ENCODE measurements around the gene KRTAP5-8. TPM values are rescaled to one million over a fixed set of nuclear protein-coding genes. Genes with fewer than 3 reads are reported as not detected.

KRTAP5-8 gene
- total RNA-seq, 1 experiment from 2014 or later: not detected

- no peak for TF ChIP-seq SMAD3 (CRISPR knock-in tag; IDR thresholded peaks at IDR 0.05; ENCODE audit: borderline replicate concordance)
- TF ChIP-seq ESRRA (CRISPR knock-in tag; IDR thresholded peaks at IDR 0.05; ENCODE audit: borderline replicate concordance): no peak
- no peak for TF ChIP-seq TEAD1 (CRISPR knock-in tag; IDR thresholded peaks at IDR 0.05)
- TF ChIP-seq KAT7 (CRISPR knock-in tag; IDR thresholded peaks at IDR 0.05; ENCODE audit: borderline replicate concordance): no peak
- TF ChIP-seq, protein P1, sequence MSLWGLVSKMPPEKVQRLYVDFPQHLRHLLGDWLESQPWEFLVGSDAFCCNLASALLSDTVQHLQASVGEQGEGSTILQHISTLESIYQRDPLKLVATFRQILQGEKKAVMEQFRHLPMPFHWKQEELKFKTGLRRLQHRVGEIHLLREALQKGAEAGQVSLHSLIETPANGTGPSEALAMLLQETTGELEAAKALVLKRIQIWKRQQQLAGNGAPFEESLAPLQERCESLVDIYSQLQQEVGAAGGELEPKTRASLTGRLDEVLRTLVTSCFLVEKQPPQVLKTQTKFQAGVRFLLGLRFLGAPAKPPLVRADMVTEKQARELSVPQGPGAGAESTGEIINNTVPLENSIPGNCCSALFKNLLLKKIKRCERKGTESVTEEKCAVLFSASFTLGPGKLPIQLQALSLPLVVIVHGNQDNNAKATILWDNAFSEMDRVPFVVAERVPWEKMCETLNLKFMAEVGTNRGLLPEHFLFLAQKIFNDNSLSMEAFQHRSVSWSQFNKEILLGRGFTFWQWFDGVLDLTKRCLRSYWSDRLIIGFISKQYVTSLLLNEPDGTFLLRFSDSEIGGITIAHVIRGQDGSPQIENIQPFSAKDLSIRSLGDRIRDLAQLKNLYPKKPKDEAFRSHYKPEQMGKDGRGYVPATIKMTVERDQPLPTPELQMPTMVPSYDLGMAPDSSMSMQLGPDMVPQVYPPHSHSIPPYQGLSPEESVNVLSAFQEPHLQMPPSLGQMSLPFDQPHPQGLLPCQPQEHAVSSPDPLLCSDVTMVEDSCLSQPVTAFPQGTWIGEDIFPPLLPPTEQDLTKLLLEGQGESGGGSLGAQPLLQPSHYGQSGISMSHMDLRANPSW (CRISPR knock-in tag; conservative IDR thresholded peaks at IDR 0.05; ENCODE audit: low read depth): no peak
- TF ChIP-seq, protein P2, sequence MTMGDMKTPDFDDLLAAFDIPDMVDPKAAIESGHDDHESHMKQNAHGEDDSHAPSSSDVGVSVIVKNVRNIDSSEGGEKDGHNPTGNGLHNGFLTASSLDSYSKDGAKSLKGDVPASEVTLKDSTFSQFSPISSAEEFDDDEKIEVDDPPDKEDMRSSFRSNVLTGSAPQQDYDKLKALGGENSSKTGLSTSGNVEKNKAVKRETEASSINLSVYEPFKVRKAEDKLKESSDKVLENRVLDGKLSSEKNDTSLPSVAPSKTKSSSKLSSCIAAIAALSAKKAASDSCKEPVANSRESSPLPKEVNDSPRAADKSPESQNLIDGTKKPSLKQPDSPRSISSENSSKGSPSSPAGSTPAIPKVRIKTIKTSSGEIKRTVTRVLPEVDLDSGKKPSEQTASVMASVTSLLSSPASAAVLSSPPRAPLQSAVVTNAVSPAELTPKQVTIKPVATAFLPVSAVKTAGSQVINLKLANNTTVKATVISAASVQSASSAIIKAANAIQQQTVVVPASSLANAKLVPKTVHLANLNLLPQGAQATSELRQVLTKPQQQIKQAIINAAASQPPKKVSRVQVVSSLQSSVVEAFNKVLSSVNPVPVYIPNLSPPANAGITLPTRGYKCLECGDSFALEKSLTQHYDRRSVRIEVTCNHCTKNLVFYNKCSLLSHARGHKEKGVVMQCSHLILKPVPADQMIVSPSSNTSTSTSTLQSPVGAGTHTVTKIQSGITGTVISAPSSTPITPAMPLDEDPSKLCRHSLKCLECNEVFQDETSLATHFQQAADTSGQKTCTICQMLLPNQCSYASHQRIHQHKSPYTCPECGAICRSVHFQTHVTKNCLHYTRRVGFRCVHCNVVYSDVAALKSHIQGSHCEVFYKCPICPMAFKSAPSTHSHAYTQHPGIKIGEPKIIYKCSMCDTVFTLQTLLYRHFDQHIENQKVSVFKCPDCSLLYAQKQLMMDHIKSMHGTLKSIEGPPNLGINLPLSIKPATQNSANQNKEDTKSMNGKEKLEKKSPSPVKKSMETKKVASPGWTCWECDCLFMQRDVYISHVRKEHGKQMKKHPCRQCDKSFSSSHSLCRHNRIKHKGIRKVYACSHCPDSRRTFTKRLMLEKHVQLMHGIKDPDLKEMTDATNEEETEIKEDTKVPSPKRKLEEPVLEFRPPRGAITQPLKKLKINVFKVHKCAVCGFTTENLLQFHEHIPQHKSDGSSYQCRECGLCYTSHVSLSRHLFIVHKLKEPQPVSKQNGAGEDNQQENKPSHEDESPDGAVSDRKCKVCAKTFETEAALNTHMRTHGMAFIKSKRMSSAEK (CRISPR knock-in tag; IDR thresholded peaks at IDR 0.05; ENCODE audit: borderline replicate concordance): no peak
- TF ChIP-seq ZNF671 (CRISPR knock-in tag; IDR thresholded peaks at IDR 0.05): no peak
- TF ChIP-seq JAZF1 (CRISPR knock-in tag; IDR thresholded peaks at IDR 0.05): no peak
These were observed 32.8 kb upstream of the KRTAP5-8 start (continued) for GRCh38 chr11:71505001-71505400.

GRCh38 chr11:71505781-71506180 is 32.0 kb upstream of the KRTAP5-8 start:
- ATAC-seq: peak; percentile 48; the same call in 1 of the 2 replicates
- Mint-ChIP-seq H3K4me1 (peaks cover 22% of the 10 kb centered on the region), H3K36me3 (peaks cover 49% of the 10 kb centered on the region), H3K9me3 (peaks cover 43% of the 10 kb centered on the region), H3K4me3 (no peak overlapping the region), H3K27ac (peak overlapping the region; percentile 51), H3K27me3 (ENCODE audit: low read depth) (peaks cover 16% of the 10 kb centered on the region)
- TF ChIP-seq ATF1 (CRISPR knock-in tag; IDR thresholded peaks at IDR 0.05): no peak
- TF ChIP-seq MAX (CRISPR knock-in tag; IDR thresholded peaks at IDR 0.05): no peak
- TF ChIP-seq ERG (CRISPR knock-in tag; IDR thresholded peaks at IDR 0.05): no peak
- no peak for TF ChIP-seq NFATC4 (CRISPR knock-in tag; IDR thresholded peaks at IDR 0.05)
- no peak for TF ChIP-seq SMAD4 (CRISPR knock-in tag; IDR thresholded peaks at IDR 0.05)
- no peak for DNase-seq (ENCODE audit: low spot score)
- ChIA-PET POLR2A (no interaction called here), CTCF (interaction anchor here (0.9 to 3.0 kb wide), 4 partner anchors 57 to 74 kb away, joined by 3 to 11 read pairs (median 4); partner anchors contain the start of gene DHCR7)

GRCh38 chr11:71507102-71507501 is 30.7 kb upstream of the KRTAP5-8 start:
- H3K4me1 Mint-ChIP-seq: peaks cover 22% of the 10 kb centered on the region
- peaks cover 61% of the 10 kb centered on the region for H3K36me3 Mint-ChIP-seq
- no peak overlapping the region for H3K27ac Mint-ChIP-seq
- peaks cover 55% of the 10 kb centered on the region for H3K9me3 Mint-ChIP-seq
- CTCF ChIA-PET: interaction anchor here (3.0 kb wide), 1 partner anchor 56 kb away, joined by 11 read pairs; no protein-coding TSS in a partner anchor
- no peak for ATAC-seq
- H3K4me3 Mint-ChIP-seq: no peak overlapping the region
- POLR2A ChIA-PET: no interaction called here
- no peak for DNase-seq (ENCODE audit: low spot score)
- peaks cover 27% of the 10 kb centered on the region for H3K27me3 Mint-ChIP-seq (ENCODE audit: low read depth)
- TF ChIP-seq ZNF121 (CRISPR knock-in tag; IDR thresholded peaks at IDR 0.05) (no peak), ZNF138 (CRISPR knock-in tag; conservative IDR thresholded peaks at IDR 0.05) (no peak), ZNF423 (CRISPR knock-in tag; IDR thresholded peaks at IDR 0.05) (no peak), JAZF1 (CRISPR knock-in tag; IDR thresholded peaks at IDR 0.05) (no peak), NFATC4 (CRISPR knock-in tag; IDR thresholded peaks at IDR 0.05) (no peak), USF1 (CRISPR knock-in tag; IDR thresholded peaks at IDR 0.05) (no peak), ZMAT4 (CRISPR knock-in tag; IDR thresholded peaks at IDR 0.05) (no peak)
- TF ChIP-seq, protein P3, sequence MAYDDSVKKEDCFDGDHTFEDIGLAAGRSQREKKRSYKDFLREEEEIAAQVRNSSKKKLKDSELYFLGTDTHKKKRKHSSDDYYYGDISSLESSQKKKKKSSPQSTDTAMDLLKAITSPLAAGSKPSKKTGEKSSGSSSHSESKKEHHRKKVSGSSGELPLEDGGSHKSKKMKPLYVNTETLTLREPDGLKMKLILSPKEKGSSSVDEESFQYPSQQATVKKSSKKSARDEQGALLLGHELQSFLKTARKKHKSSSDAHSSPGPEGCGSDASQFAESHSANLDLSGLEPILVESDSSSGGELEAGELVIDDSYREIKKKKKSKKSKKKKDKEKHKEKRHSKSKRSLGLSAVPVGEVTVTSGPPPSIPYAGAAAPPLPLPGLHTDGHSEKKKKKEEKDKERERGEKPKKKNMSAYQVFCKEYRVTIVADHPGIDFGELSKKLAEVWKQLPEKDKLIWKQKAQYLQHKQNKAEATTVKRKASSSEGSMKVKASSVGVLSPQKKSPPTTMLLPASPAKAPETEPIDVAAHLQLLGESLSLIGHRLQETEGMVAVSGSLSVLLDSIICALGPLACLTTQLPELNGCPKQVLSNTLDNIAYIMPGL (CRISPR knock-in tag; IDR thresholded peaks at IDR 0.05): no peak
